GM12878 (cell line): ENCODE results near the gene B3GALT5. TPM values are rescaled to one million over a fixed set of nuclear protein-coding genes. Genes with fewer than 3 reads are reported as not detected.

ENCODE experiments used
- BCL3 ChIP-seq: IDR thresholded peaks from 2 replicates; pipeline ENCODE4 v1.6.1; 2011; ENCODE audit warnings: borderline replicate concordance, low read depth, mild to moderate bottlenecking, moderate library complexity, low read length; ENCODE audit not compliant: insufficient read depth, poor library complexity, severe bottlenecking
- CTCF ChIP-seq, 3 experiments: IDR thresholded peaks in 2 of 3; conservative IDR thresholded peaks in 1 of 3; 2 replicates each; pipeline ENCODE4 v1.5.1; 2011; ENCODE audit warnings: low read depth in 3 of 3, low read length in 3 of 3, mild to moderate bottlenecking in 3 of 3, control low read depth in 2 of 3, moderate library complexity in 2 of 3, inconsistent platforms in 1 of 3, mixed read lengths in 1 of 3; ENCODE audit not compliant: control insufficient read depth in 2 of 3, insufficient read depth in 1 of 3; ENCODE audit errors: extremely low read depth in 1 of 3
- IKZF1 ChIP-seq: fragments of 450-650 bp; conservative IDR thresholded peaks from 2 replicates; pipeline ENCODE4 v1.6.1; 2017; ENCODE audit warnings: antibody characterized with exemption, mild to moderate bottlenecking
- JUNB ChIP-seq: IDR thresholded peaks from 2 replicates; pipeline ENCODE4 v1.6.1; 2016; ENCODE audit warnings: antibody characterized with exemption, mild to moderate bottlenecking
- POU2F2 ChIP-seq: IDR thresholded peaks from 3 replicates; pipeline ENCODE4 v1.6.1; 2011; ENCODE audit warnings: low read depth, mild to moderate bottlenecking, low read length, borderline replicate concordance
- RELB ChIP-seq: fragments of 450-650 bp; IDR thresholded peaks from 2 replicates; pipeline ENCODE4 v1.6.1; 2017; ENCODE audit warnings: low read depth, mild to moderate bottlenecking, moderate library complexity
- SPI1 ChIP-seq: IDR thresholded peaks from 2 replicates; pipeline ENCODE4 v1.6.1; 2011; ENCODE audit warnings: low read depth, mild to moderate bottlenecking, low read length, moderate library complexity, borderline replicate concordance; ENCODE audit not compliant: insufficient read depth
- TCF12 ChIP-seq: IDR thresholded peaks from 2 replicates; pipeline ENCODE4 v1.6.1; 2011; ENCODE audit warnings: low read depth, mild to moderate bottlenecking, low read length
- ZNF24 ChIP-seq: fragments of 450-650 bp; IDR thresholded peaks from 2 replicates; pipeline ENCODE4 v1.6.1; 2017; ENCODE audit warnings: antibody characterized with exemption, mild to moderate bottlenecking
- polyA plus RNA-seq, 11 experiments: library from polyadenylated mRNA; depleted of rRNA in 4 of 11; unstranded in 6 of 11; stranded (reverse) in 5 of 11; fragments of >200 nt; fragmentation: Nextera tagmentation in 4 of 11; fragmentation: Illumina TruSeq in 1 of 11; extraction: Ambion mirVana in 4 of 11; extraction: Trizol in 1 of 11; gene quantifications; 1 replicate in 1 of 11; 2 replicates in 10 of 11; pipeline versions ENCODE4 v1.2.1 to v1.2.3, GENCODE V29; 2011 to 2016; ENCODE audit warnings: inconsistent platforms in 2 of 11, missing spikeins in 2 of 11, low read depth in 1 of 11
- total RNA-seq, 4 experiments: library from RNA; depleted of rRNA in 3 of 4; stranded (reverse); fragments of >200 nt in 3 of 4; fragmentation: Illumina TruSeq in 1 of 4; extraction: Trizol in 1 of 4; gene quantifications; 2 replicates each; pipeline versions ENCODE4 v1.2.1 to v1.2.3, GENCODE V29; 2013 to 2021

The B3GALT5 gene
- total and polyA plus RNA-seq, 10 of the 15 experiments (the other 5 are each of a cell fraction or from before 2014, with no cell fraction given) = 0.03 to 0.04 TPM; not detected in 8

- no peak for TF ChIP-seq IKZF1
- no peak for TF ChIP-seq JUNB
- no peak for TF ChIP-seq CTCF (IDR thresholded peaks at IDR 0.05 in 2 of 3, conservative IDR thresholded peaks at IDR 0.05 in 1 of 3; ENCODE audit: control insufficient read depth in 2 of 3, extremely low read depth in 1 of 3, insufficient read depth in 1 of 3, low read depth in 3 of 3, low read length in 3 of 3)
- TF ChIP-seq BCL3 = no peak
- TF ChIP-seq SPI1 = no peak
- no peak for TF ChIP-seq POU2F2
- TF ChIP-seq ZNF24 = no peak
- TF ChIP-seq TCF12 = no peak
- TF ChIP-seq RELB = no peak
- TF ChIP-seq, all 136 proteins: peak for 0
Measured at GRCh38 chr21:39705849-39706248, 93.1 kb downstream of the B3GALT5 start (continued).
